Stimulated activated effector memory CD8-positive, alpha-beta T cell treated with anti-CD3 and anti-CD28 coated beads, Interleukin-12 subunit alpha, Interleukin-12 subunit beta, amount 100 ng/mL, for 72 hours (primary cell): ENCODE results near the gene CAV1.
"Not testable (repeated sequence)": the region's sequence is repeated elsewhere in the genome, so short reads cannot be mapped to it uniquely, and the experiment has no call there.

ENCODE experiments used
- ATAC-seq: fragments of 150-1000 bp; cut with Tn5 transposase; 2 replicates; pipeline ENCODE4 v1.10.0; 2021
- DNase-seq, 2 donors: peaks; one replicate each; pipeline ENCODE4 v3.0.0; 2021 to 2022; ENCODE audit warnings: low spot score in 2 of 2
- H3K27ac Mint-ChIP-seq: one replicate; pipeline ENCODE4 v1.8.0; 2022; ENCODE audit warnings: mild to moderate bottlenecking, mixed read lengths
- H3K36me3 Mint-ChIP-seq: one replicate; pipeline ENCODE4 v1.8.0; 2022; ENCODE audit warnings: mild to moderate bottlenecking, mixed read lengths
- H3K4me1 Mint-ChIP-seq: one replicate; pipeline ENCODE4 v1.8.0; 2022; ENCODE audit warnings: mixed read lengths
- H3K4me3 Mint-ChIP-seq: one replicate; pipeline ENCODE4 v1.8.0; 2022; ENCODE audit warnings: mild to moderate bottlenecking, mixed read lengths
- H3K9me3 Mint-ChIP-seq: one replicate; pipeline ENCODE4 v1.8.0; 2022; ENCODE audit warnings: mixed read lengths

CAV1 gene

GRCh38 chr7:116524609-116525297 lies at the start of gene CAV1:
TSS of gene CAV1 (plus strand) at chr7:116525036. CDS start at chr7:116525063, 27 bp downstream.
- no peaks in the 10 kb centered on the region for H3K36me3 Mint-ChIP-seq
- peak within 1 kb of the TSS; percentile 90 for H3K4me3 Mint-ChIP-seq
- no peaks in the 10 kb centered on the region for H3K9me3 Mint-ChIP-seq
- peak within 1 kb of the TSS; percentile 78 for H3K27ac Mint-ChIP-seq
- DNase-seq, result peak; percentile 14 to 57
- peak; percentile 55 for ATAC-seq
- peaks cover 27% of the 10 kb centered on the region for H3K4me1 Mint-ChIP-seq

GRCh38 chr7:116477625-116478024 lies 47.2 kb upstream of the CAV1 start:
- H3K4me1 Mint-ChIP-seq, result peaks cover 7% of the 10 kb centered on the region
- ATAC-seq, result no peak
- no peak overlapping the region for H3K27ac Mint-ChIP-seq
- no peak for DNase-seq
- H3K4me3 Mint-ChIP-seq, result no peak overlapping the region
- peaks cover 4% of the 10 kb centered on the region for H3K9me3 Mint-ChIP-seq
- H3K36me3 Mint-ChIP-seq, result no peaks in the 10 kb centered on the region

- H3K27ac Mint-ChIP-seq, result no peak overlapping the region
- H3K9me3 Mint-ChIP-seq, result peaks cover 4% of the 10 kb centered on the region
- no peaks in the 10 kb centered on the region for H3K36me3 Mint-ChIP-seq
- no peak overlapping the region for H3K4me3 Mint-ChIP-seq
- ATAC-seq, result peak; percentile 85
- DNase-seq, result no peak
- H3K4me1 Mint-ChIP-seq, result peaks cover 7% of the 10 kb centered on the region
These were observed 46.0 kb upstream of the CAV1 start for GRCh38 chr7:116478834-116479233.

- ATAC-seq (no peak), DNase-seq (no peak)
- Mint-ChIP-seq H3K27ac (no peak overlapping the region), H3K4me3 (no peak overlapping the region), H3K9me3 (no peaks in the 10 kb centered on the region), H3K4me1 (peaks cover 7% of the 10 kb centered on the region), H3K36me3 (no peaks in the 10 kb centered on the region)
These were observed 41.4 kb upstream of the CAV1 start for GRCh38 chr7:116483271-116483942.

- H3K4me3 Mint-ChIP-seq, H3K36me3 Mint-ChIP-seq, DNase-seq, H3K9me3 Mint-ChIP-seq, ATAC-seq, H3K27ac Mint-ChIP-seq, H3K4me1 Mint-ChIP-seq: not testable (repeated sequence)
These were observed 40.4 kb upstream of the CAV1 start for GRCh38 chr7:116484389-116484788.

- ATAC-seq (no peak), DNase-seq (no peak)
- H3K27ac Mint-ChIP-seq, result no peak overlapping the region
- no peaks in the 10 kb centered on the region for H3K9me3 Mint-ChIP-seq
- H3K36me3 Mint-ChIP-seq, result no peaks in the 10 kb centered on the region
- no peaks in the 10 kb centered on the region for H3K4me1 Mint-ChIP-seq
- H3K4me3 Mint-ChIP-seq, result no peak overlapping the region
These were observed 36.8 kb upstream of the CAV1 start for GRCh38 chr7:116487907-116488521.

- Mint-ChIP-seq H3K4me1 (no peaks in the 10 kb centered on the region), H3K36me3 (no peaks in the 10 kb centered on the region), H3K4me3 (no peak overlapping the region), H3K27ac (no peak overlapping the region), H3K9me3 (no peaks in the 10 kb centered on the region)
- DNase-seq (no peak), ATAC-seq (no peak)
These were observed 34.5 kb upstream of the CAV1 start for GRCh38 chr7:116490351-116490750.

- Mint-ChIP-seq H3K9me3 (no peaks in the 10 kb centered on the region), H3K36me3 (no peaks in the 10 kb centered on the region), H3K4me1 (no peaks in the 10 kb centered on the region), H3K27ac (no peak overlapping the region), H3K4me3 (no peak overlapping the region)
- no peak for DNase-seq
- ATAC-seq, result no peak
These were observed 32.8 kb upstream of the CAV1 start for GRCh38 chr7:116491887-116492653.

GRCh38 chr7:116492654-116493109 lies 32.2 kb upstream of the CAV1 start:
- no peaks in the 10 kb centered on the region for H3K4me1 Mint-ChIP-seq
- DNase-seq, result no peak
- no peak overlapping the region for H3K4me3 Mint-ChIP-seq
- H3K9me3 Mint-ChIP-seq, result no peaks in the 10 kb centered on the region
- no peak overlapping the region for H3K27ac Mint-ChIP-seq
- no peak for ATAC-seq
- no peaks in the 10 kb centered on the region for H3K36me3 Mint-ChIP-seq

GRCh38 chr7:116493449-116493848 lies 31.4 kb upstream of the CAV1 start:
- Mint-ChIP-seq H3K4me3 (no peak overlapping the region), H3K4me1 (no peaks in the 10 kb centered on the region), H3K36me3 (no peaks in the 10 kb centered on the region), H3K9me3 (no peaks in the 10 kb centered on the region), H3K27ac (no peak overlapping the region)
- DNase-seq (no peak), ATAC-seq (no peak)

- ATAC-seq (no peak), DNase-seq (no peak)
- H3K9me3 Mint-ChIP-seq, result no peaks in the 10 kb centered on the region
- no peak overlapping the region for H3K27ac Mint-ChIP-seq
- no peaks in the 10 kb centered on the region for H3K36me3 Mint-ChIP-seq
- no peaks in the 10 kb centered on the region for H3K4me1 Mint-ChIP-seq
- H3K4me3 Mint-ChIP-seq, result no peak overlapping the region
These were observed 30.4 kb upstream of the CAV1 start for GRCh38 chr7:116494472-116494871.

- ATAC-seq (no peak), DNase-seq (no peak)
- Mint-ChIP-seq H3K4me1 (peaks cover 9% of the 10 kb centered on the region), H3K9me3 (no peaks in the 10 kb centered on the region), H3K27ac (no peak overlapping the region), H3K36me3 (no peaks in the 10 kb centered on the region), H3K4me3 (no peak overlapping the region)
These were observed 29.1 kb upstream of the CAV1 start for GRCh38 chr7:116495736-116496135.

- DNase-seq, result no peak
- Mint-ChIP-seq H3K36me3 (no peaks in the 10 kb centered on the region), H3K9me3 (no peaks in the 10 kb centered on the region), H3K4me1 (peaks cover 12% of the 10 kb centered on the region), H3K27ac (no peak overlapping the region), H3K4me3 (no peak overlapping the region)
- no peak for ATAC-seq
These were observed 28.2 kb upstream of the CAV1 start for GRCh38 chr7:116496653-116497052.

GRCh38 chr7:116497708-116498107 lies 27.1 kb upstream of the CAV1 start:
- ATAC-seq, result no peak
- Mint-ChIP-seq H3K4me1 (peaks cover 12% of the 10 kb centered on the region), H3K4me3 (no peak overlapping the region), H3K36me3 (no peaks in the 10 kb centered on the region), H3K27ac (no peak overlapping the region), H3K9me3 (no peaks in the 10 kb centered on the region)
- DNase-seq, result no peak
